HUES48 (cell line): ENCODE data around the gene AKAP10.
"Not testable (repeated sequence)": the region's sequence is repeated elsewhere in the genome, so short reads cannot be mapped to it uniquely, and the experiment has no call there.

Experiments used
- H3K27ac ChIP-seq: one replicate; pipeline ENCODE4 v1.7.0; 2013; ENCODE audit warnings: low read depth, low read length, inconsistent platforms
- H3K27me3 ChIP-seq: 2 replicates; pipeline ENCODE4 v1.6.1; 2013; ENCODE audit warnings: mild to moderate bottlenecking, low read length; ENCODE audit not compliant: control insufficient read depth, insufficient read depth
- H3K36me3 ChIP-seq: 2 replicates; pipeline ENCODE4 v1.6.1; 2013; ENCODE audit warnings: low read length; ENCODE audit not compliant: control insufficient read depth, insufficient read depth
- H3K4me1 ChIP-seq: 2 replicates; pipeline ENCODE4 v1.6.1; 2013; ENCODE audit warnings: mild to moderate bottlenecking, low read length; ENCODE audit not compliant: control insufficient read depth, insufficient read depth
- H3K4me3 ChIP-seq: 2 replicates; pipeline ENCODE4 v1.5.1; 2013; ENCODE audit warnings: mild to moderate bottlenecking, low read depth, low read length
- H3K9ac ChIP-seq: 2 replicates; pipeline ENCODE4 v1.6.1; 2013; ENCODE audit warnings: mild to moderate bottlenecking, low read depth, low read length, moderate library complexity
- H3K9me3 ChIP-seq: 2 replicates; pipeline ENCODE4 v1.6.1; 2013; ENCODE audit warnings: low read length; ENCODE audit not compliant: control insufficient read depth, insufficient read depth

The AKAP10 gene, protein sequence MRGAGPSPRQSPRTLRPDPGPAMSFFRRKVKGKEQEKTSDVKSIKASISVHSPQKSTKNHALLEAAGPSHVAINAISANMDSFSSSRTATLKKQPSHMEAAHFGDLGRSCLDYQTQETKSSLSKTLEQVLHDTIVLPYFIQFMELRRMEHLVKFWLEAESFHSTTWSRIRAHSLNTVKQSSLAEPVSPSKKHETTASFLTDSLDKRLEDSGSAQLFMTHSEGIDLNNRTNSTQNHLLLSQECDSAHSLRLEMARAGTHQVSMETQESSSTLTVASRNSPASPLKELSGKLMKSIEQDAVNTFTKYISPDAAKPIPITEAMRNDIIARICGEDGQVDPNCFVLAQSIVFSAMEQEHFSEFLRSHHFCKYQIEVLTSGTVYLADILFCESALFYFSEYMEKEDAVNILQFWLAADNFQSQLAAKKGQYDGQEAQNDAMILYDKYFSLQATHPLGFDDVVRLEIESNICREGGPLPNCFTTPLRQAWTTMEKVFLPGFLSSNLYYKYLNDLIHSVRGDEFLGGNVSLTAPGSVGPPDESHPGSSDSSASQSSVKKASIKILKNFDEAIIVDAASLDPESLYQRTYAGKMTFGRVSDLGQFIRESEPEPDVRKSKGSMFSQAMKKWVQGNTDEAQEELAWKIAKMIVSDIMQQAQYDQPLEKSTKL

DNA sequence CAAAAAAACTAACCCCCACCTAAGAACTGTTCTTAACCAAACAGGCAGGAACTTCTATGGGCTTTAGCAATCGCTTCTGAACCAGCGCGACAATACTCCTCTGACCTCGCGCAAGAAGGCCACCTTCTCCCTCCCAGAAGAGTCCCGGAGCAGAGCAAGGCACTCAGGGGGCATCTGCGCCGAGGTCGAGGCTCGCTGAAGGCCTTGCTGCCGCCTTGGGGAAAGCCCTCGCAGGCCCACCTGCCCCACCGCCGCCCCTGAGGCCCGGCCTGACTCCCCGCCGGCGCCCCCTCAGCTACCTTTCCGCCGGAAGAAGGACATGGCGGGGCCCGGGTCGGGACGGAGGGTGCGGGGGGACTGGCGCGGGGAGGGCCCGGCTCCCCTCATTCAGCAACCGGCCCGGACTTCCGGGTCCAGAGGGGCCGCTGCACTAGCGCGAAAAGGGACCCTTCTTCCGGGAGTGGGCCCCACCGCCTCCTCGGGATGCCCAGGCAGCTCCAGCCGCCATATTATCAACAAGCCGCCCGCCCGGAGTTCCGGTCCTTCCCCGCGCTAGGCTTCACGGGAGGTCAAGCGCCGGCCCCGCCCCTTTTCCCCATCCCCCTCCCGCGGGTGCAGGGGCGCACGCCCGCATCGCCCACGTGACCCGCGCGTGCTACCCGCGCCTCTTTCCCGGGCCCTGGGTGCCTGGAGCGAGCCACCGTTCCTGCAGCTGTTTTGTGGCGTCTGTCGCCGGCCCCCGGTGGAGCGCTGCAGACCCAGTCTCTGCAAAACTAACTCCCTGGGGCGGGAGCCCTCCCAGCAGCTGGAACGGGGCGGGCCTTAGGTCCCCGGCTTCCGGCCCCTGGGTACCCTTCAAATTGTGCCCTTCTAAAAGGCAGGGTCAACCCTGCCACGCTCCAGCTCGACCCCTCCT is at the start of gene AKAP10:
TSS of gene AKAP10 (minus strand) at position 536 of the 916 bp plus-strand sequence. CDS start at position 387, 149 bp downstream.
- Histone ChIP-seq H3K27me3 (no peaks in the 10 kb centered on the region), H3K27ac (peak within 1 kb of the TSS; percentile 93), H3K9me3 (peaks cover 7% of the 10 kb centered on the region; the same call in 1 of the 2 replicates), H3K9ac (peak within 1 kb of the TSS; percentile 90), H3K4me1 (peaks cover 7% of the 10 kb centered on the region), H3K36me3 (peaks cover 5% of the 10 kb centered on the region; the same call in 1 of the 2 replicates), H3K4me3 (peak within 1 kb of the TSS; percentile 96)

DNA sequence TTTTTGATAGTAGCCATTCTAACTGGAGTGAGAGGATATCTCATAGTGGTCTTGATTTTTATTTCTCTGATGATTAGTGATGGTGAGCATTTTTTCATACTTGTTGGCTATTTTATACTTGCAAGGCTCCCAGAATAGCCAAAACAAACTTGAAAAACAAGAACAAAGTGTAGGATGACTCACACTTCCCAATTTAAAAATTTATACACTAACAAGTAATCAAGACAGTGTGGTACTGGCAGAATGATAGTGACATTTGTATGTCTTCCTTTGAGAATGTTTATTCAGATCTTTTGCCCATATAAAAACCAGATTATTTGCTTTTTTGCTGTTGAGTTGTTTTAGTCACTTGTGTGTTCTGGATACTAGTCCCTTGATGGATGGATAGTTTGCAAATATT is 49.3 kb upstream of the AKAP10 start:
- Histone ChIP-seq H3K27ac (no peak overlapping the region), H3K9me3 (no peaks in the 10 kb centered on the region), H3K36me3 (no peaks in the 10 kb centered on the region), H3K4me3 (no peak overlapping the region), H3K27me3 (no peaks in the 10 kb centered on the region), H3K4me1 (no peaks in the 10 kb centered on the region), H3K9ac (no peak overlapping the region)

DNA sequence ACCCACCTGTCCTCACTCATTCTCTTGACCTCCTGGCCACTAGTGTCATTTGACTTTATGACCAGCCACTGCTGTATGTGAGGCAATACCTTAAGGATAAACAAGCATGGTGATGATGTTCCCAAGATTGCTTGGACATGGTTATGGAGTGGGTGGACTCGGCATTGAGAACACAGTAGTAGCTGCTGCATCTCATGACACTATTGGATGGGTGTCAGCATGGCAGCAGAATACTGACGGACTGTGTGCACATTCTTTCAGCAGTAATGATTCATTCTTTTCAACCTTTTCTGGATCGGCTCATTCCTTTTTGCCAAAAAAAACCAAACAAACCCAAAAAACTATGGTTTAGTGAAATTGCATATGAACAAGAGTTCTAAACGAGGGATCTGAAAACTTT is 45.1 kb upstream of the AKAP10 start:
- Histone ChIP-seq H3K27ac (no peak overlapping the region), H3K36me3 (no peaks in the 10 kb centered on the region), H3K27me3 (no peaks in the 10 kb centered on the region), H3K9me3 (no peaks in the 10 kb centered on the region), H3K4me3 (no peak overlapping the region), H3K4me1 (no peaks in the 10 kb centered on the region), H3K9ac (no peak overlapping the region)

DNA sequence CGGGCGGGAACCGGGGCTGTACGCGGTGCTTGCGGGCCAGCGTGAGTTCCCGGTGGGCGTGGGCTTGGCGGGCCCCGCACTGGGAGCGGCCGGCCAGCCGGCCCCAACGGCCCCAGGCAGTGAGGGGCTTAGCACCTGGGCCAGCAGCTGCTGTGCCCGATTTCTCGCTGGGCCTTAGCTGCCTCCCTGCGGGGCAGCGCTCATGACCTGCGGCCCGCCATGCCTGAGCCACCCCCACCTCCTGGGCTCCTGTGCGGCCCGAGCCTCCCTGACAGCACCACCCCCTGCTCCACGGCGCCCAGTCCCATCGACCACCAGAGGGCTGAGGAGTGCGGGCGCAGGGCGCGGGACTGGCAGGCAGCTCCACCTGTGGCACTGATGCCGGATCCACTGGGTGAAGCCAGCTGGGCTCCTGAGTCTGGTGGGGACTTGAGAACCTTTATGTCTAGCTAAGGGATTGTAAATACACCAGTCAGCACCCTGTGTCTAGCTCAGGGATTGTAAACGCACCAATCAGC is 38.9 kb upstream of the AKAP10 start:
- H3K27ac ChIP-seq, H3K9ac ChIP-seq, H3K36me3 ChIP-seq, H3K9me3 ChIP-seq, H3K27me3 ChIP-seq, H3K4me3 ChIP-seq, H3K4me1 ChIP-seq: not testable (repeated sequence)

DNA sequence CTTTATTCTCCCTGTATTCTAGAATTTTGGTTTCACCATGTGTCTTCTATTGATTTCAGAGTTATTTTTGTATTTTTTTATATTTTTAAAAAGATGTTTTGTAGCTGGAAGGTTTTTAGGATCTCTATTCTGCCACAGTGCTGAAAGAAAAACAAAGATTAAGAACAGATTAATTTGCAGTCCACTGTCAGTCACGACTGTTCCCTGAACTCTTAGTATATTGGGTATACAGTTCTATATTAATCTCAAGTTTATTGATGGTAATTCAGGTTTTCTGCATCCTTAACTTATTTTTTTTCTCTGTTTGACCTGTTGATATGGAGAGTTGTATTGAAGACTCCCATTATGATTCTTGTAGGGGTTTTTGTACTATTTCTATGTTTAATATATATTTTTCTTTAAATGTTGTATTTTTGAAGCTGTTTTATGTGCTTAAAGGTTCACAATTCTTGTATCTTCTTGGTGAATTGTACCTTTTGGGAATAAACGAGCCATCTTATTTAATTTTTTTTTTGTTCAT is 34.4 kb upstream of the AKAP10 start:
- Histone ChIP-seq H3K4me3 (no peak overlapping the region), H3K27ac (no peak overlapping the region), H3K4me1 (peaks cover 7% of the 10 kb centered on the region), H3K36me3 (no peaks in the 10 kb centered on the region), H3K27me3 (peaks cover 32% of the 10 kb centered on the region), H3K9ac (no peak overlapping the region), H3K9me3 (no peaks in the 10 kb centered on the region)

DNA sequence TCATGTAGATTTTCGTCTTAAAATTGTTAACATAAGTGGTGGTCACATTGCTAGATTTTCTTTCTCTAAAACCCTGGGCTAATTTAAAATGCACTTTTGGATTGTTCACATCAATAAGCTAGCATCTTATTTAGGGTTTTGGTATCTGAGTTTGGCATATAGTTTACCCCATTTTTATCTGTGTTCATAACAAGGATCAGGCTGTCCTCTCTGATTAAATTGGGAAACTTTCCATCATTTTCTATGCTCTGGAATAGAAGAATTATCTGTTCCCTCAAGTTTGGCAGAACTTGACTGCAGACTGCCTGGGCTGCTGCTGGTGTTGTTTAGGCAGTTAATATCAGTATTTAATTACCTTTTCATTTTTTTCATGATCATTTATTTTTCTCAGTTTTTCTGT is 33.3 kb upstream of the AKAP10 start:
- H3K4me3 ChIP-seq = no peak overlapping the region
- no peak overlapping the region for H3K27ac ChIP-seq
- peaks cover 7% of the 10 kb centered on the region for H3K4me1 ChIP-seq
- no peaks in the 10 kb centered on the region for H3K9me3 ChIP-seq
- peaks cover 32% of the 10 kb centered on the region for H3K27me3 ChIP-seq
- H3K9ac ChIP-seq = no peak overlapping the region
- no peaks in the 10 kb centered on the region for H3K36me3 ChIP-seq

DNA sequence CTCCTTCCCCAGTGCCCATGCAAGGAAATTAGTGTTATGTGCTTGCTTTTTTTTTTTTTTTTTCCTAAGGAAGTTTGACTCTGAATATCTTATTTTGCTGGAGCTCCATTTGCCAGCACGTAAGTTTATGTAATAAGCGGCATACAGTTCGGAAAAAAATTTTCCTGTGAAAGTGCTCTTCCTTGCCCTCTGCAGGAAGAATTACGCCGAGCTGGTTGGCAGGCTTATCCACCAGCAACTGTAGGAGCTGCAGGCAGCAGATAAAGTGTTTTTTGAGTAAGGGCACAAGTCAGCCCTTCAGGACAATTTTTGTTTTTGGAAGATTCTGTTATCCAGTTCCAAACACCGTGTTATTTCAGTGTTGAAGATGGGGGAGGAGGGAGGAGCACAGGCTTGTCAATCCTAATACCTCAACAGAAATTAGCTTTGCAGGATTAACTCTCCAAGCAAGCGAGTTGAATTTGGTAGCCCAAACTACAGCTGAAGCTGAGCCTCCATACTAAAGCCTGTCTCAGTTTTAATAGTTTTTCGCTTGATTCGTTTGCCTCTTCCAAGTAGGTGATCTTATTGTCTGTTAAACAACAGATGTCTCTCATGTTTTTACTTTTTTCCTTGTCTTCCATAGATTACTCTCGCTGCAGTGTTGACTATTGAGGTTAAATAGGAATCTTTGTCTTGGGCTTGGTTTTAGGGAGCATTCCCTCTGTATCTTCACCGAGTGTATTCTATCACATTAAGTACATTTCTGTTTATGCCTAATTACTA is 32.7 kb upstream of the AKAP10 start:
- H3K9ac ChIP-seq = no peak overlapping the region
- H3K27ac ChIP-seq = no peak overlapping the region
- peaks cover 7% of the 10 kb centered on the region for H3K4me1 ChIP-seq
- no peaks in the 10 kb centered on the region for H3K36me3 ChIP-seq
- H3K4me3 ChIP-seq = peak overlapping the region; percentile 75
- peaks cover 32% of the 10 kb centered on the region for H3K27me3 ChIP-seq
- H3K9me3 ChIP-seq = no peaks in the 10 kb centered on the region

DNA sequence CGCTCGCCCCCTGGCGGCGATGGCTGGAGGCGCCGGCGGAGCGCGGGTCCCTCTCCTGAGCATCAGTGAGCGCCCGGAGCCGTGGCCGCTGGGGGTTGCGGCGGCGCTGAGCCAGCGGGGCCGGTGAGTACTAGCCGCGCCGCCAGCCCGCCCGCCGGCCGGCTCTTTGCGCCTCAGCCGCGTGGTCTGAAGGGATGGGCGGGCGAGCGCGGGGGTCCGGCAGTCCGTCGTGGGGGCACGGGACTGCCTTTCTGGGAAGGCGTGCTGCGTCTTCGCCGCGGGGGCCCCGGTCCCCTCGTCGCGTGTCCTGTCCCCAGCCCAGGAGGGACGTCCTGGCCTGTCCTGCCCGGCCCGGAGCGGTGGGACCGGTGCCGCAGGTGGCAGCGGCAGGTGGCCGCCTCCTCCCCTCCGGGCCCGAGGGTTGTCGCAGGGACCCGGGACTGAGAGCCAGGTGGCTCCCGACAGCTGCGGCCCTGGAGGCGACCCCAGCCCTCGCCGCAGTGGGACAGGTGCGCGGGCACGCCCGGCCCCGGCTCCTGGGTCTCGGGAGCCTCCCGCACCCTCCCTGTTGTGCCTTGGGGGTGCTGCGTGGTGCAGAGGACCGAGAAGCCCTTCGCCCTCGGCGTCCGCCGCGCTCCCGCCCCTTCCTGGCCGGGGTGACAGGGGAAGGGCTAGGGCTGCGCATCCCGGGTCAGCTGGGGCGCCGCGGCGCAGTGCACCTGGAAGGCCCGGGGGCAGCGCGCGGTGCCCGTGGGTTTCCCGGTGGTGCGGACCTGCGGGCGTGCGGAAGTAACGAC is 31.9 kb upstream of the AKAP10 start, which contains the start of gene SPECC1:
TSS of gene SPECC1 (plus strand) at position 58 of the 797 bp plus-strand sequence. CDS start 87,293 bp downstream, outside the sequence.
- no peak within 1 kb of the TSS for H3K27ac ChIP-seq
- peak within 1 kb of the TSS; percentile 75 for H3K4me3 ChIP-seq
- no peaks in the 10 kb centered on the region for H3K9me3 ChIP-seq
- peaks cover 32% of the 10 kb centered on the region for H3K27me3 ChIP-seq
- H3K36me3 ChIP-seq = no peaks in the 10 kb centered on the region
- peak within 1 kb of the TSS; percentile 17; the same call in 1 of the 2 replicates for H3K9ac ChIP-seq
- peaks cover 7% of the 10 kb centered on the region for H3K4me1 ChIP-seq

DNA sequence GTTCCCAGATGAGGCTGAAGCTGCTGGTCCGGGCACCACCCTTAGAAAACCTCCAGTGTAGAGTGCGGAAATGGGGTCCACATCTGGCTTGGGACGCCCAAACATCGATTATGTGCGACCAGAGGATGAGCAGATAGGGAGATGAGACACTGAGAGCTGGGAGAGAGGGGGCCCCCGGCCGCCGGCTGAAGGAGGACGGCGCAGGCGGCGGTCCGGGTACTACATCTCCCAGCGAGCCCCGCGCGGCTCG is 31.3 kb upstream of the AKAP10 start:
- H3K9me3 ChIP-seq = no peaks in the 10 kb centered on the region
- peaks cover 32% of the 10 kb centered on the region for H3K27me3 ChIP-seq
- H3K9ac ChIP-seq = no peak overlapping the region
- H3K4me3 ChIP-seq = peak overlapping the region; percentile 75
- no peaks in the 10 kb centered on the region for H3K36me3 ChIP-seq
- H3K4me1 ChIP-seq = peaks cover 7% of the 10 kb centered on the region
- no peak overlapping the region for H3K27ac ChIP-seq
